Peyer's patch (tissue), 4 donors: ENCODE results near the gene CNOT10. TPM values are rescaled to one million over a fixed set of nuclear protein-coding genes. Genes with fewer than 3 reads are reported as not detected.
"Not testable (repeated sequence)": the region's sequence is repeated elsewhere in the genome, so short reads cannot be mapped to it uniquely, and the experiment has no call there.

Experiments used
- DNase-seq, 3 donors: peaks; one replicate each; pipeline ENCODE4 v3.0.0-alpha.2; 2017 to 2019
- H3K27ac ChIP-seq, 4 donors: fragments of 200-600 bp; sonication (generic); one replicate each; pipeline ENCODE4 v1.5.1; 2016 to 2019
- H3K27me3 ChIP-seq, 2 donors: fragments of 200-600 bp; sonication (generic); one replicate each; pipeline ENCODE4 v1.5.1; 2019
- H3K36me3 ChIP-seq, 3 donors: fragments of 200-600 bp; sonication (generic); one replicate each; pipeline ENCODE4 v1.5.1; 2016 to 2019
- H3K4me1 ChIP-seq, 4 donors: fragments of 200-600 bp; sonication (generic); one replicate each; pipeline ENCODE4 v1.5.1; 2016 to 2019
- H3K4me3 ChIP-seq, 4 donors: fragments of 200-600 bp; sonication (generic); 1 replicate in 3 of 4; 2 replicates in 1 of 4; pipeline ENCODE4 v1.5.1; 2016 to 2019; ENCODE audit warnings: mild to moderate bottlenecking in 1 of 4
- H3K9me3 ChIP-seq, 4 donors: fragments of 200-600 bp; sonication (generic); one replicate each; pipeline ENCODE4 v1.5.1; 2016 to 2019; ENCODE audit warnings: mild to moderate bottlenecking in 1 of 4
- POLR2A ChIP-seq, 2 donors: fragments of 450-650 bp; IDR thresholded peaks; one replicate each; pipeline ENCODE4 v1.5.1; 2017; ENCODE audit warnings: antibody characterized with exemption in 2 of 2, mild to moderate bottlenecking in 2 of 2, moderate library complexity in 2 of 2
- total RNA-seq, 4 donors: library from RNA; depleted of rRNA; stranded (reverse); fragments of >200 nt; gene quantifications; one replicate each; pipeline ENCODE4 v1.1.0, GENCODE V29; 2016
- TF ChIP-seq, protein P1 (sequence below), 6 experiments: fragments of 450-650 bp in 4 of 6; fragments of 200-600 bp in 2 of 6; sonication (generic) in 1 of 6; IDR thresholded peaks; one replicate each; pipeline ENCODE4 v1.5.1; 2017 to 2019; ENCODE audit warnings: antibody characterized with exemption in 6 of 6, mild to moderate bottlenecking in 3 of 6, moderate library complexity in 1 of 6

Gene CNOT10
- total RNA-seq, 4 donors from 2014 or later, result 22.8 to 46.3 (median 31.5) TPM

DNA sequence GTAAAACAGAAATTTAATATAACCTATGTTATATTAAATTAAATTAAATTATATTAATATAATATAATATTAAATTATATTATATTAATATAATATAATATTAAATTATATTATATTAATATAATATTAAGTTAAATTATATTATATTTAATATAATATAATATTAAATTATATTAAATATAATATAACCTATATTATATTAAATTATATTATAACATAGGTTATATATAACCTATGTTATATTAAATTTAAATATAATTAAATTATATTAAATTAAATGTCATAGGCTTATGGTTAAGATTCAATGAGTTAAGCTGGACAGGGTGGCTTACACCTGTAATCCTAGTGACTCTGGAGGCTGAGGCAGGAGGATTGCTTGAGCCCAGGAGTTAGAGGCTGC, 40.6 kb upstream of the CNOT10 start:
- Histone ChIP-seq H3K36me3 (no peaks in the 10 kb centered on the region), H3K4me1 (no peaks in the 10 kb centered on the region), H3K27me3 (no peaks in the 10 kb centered on the region), H3K9me3 (no peaks in the 10 kb centered on the region), H3K27ac (no peak overlapping the region), H3K4me3 (no peak overlapping the region)
- DNase-seq, result no peak
- no peak for TF ChIP-seq POLR2A (IDR thresholded peaks at IDR 0.05)
- TF ChIP-seq, protein P1, sequence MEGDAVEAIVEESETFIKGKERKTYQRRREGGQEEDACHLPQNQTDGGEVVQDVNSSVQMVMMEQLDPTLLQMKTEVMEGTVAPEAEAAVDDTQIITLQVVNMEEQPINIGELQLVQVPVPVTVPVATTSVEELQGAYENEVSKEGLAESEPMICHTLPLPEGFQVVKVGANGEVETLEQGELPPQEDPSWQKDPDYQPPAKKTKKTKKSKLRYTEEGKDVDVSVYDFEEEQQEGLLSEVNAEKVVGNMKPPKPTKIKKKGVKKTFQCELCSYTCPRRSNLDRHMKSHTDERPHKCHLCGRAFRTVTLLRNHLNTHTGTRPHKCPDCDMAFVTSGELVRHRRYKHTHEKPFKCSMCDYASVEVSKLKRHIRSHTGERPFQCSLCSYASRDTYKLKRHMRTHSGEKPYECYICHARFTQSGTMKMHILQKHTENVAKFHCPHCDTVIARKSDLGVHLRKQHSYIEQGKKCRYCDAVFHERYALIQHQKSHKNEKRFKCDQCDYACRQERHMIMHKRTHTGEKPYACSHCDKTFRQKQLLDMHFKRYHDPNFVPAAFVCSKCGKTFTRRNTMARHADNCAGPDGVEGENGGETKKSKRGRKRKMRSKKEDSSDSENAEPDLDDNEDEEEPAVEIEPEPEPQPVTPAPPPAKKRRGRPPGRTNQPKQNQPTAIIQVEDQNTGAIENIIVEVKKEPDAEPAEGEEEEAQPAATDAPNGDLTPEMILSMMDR (IDR thresholded peaks at IDR 0.05), result no peak

DNA sequence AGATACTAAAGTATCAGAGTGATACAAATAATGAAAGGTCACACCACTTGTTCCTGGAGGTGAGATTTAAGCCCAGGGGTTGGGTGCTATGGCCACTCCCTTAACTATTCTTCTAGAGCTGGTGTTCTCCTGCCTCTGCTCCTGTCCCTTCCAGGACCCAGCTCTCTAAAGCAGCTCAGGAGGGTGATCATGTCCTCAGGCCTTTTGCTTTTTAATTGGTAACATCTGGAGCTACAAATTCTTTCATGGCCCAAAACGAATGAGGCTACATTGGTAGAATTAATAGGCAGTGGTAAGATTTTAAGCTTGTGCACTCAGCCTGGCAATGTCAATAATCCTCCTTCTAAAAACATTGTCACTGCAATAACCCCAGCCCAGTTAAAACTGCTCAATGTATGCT, 38.2 kb upstream of the CNOT10 start:
- no peak for DNase-seq
- Histone ChIP-seq H3K4me1 (no peaks in the 10 kb centered on the region), H3K4me3 (no peak overlapping the region), H3K36me3 (no peaks in the 10 kb centered on the region), H3K27ac (no peak overlapping the region), H3K27me3 (no peaks in the 10 kb centered on the region), H3K9me3 (no peaks in the 10 kb centered on the region)
- TF ChIP-seq, protein P1 (IDR thresholded peaks at IDR 0.05), result no peak
- TF ChIP-seq POLR2A (IDR thresholded peaks at IDR 0.05), result no peak

DNA sequence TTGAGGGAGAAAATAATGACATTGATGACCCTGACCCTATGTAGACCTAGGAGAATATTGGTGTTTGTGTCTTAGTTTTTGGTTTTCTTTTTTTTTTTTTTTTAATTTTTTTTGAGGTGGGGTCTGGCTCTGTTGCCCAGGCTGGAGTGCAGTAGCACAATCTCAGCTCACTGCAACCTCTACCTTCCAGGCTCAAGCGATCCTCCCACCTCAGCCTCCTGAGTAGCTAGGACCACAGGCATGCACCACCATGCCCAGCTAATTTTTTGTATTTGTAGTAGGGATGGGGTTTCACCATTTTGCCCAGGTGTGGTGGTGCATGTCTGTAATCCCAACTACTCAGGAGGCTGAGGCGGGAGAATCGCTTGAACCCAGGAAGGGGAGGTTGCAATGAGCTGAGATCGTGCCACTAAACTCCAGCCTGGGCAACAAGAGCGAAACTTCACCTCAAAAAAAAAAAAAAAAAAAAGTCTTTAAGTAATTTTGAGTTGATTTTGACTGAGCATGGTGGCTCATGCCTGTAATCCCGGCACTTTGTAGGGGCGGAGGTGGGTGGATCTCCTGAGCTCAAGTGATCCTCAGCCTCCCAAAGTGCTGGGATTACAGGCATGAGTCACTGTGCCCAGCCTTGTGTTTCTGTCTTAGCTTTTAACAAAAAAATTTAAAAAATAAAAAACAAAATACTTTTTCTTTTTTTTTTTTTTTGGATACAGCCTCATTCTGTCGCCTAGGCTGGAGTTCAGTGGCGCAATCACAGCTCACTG, 32.5 kb upstream of the CNOT10 start:
- not testable (repeated sequence) for H3K4me1 ChIP-seq, H3K36me3 ChIP-seq

DNA sequence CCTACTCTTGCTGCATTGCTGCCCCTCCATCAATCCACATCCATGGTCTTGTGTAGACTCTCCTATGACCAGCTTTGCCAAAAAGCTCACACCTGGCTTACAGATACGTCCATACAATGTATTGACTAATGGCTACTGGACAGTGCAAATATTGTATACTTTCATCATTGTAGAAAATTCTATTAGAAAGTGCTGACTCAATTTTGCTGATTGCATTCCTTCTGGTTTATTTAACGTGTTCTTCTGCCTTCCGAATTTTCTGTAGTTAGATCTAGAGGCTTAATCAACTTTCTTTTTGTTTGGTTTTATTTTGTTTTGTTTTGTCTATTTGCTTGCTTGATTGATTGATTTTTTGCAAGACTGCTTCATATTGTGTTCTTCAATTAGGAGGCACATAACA, 29.8 kb upstream of the CNOT10 start:
- TF ChIP-seq, protein P1 (IDR thresholded peaks at IDR 0.05), result no peak
- no peak for TF ChIP-seq POLR2A (IDR thresholded peaks at IDR 0.05)
- no peaks in the 10 kb centered on the region for H3K36me3 ChIP-seq
- no peak overlapping the region for H3K27ac ChIP-seq
- H3K4me3 ChIP-seq, result no peak overlapping the region
- no peak for DNase-seq
- no peaks in the 10 kb centered on the region for H3K4me1 ChIP-seq
- no peaks in the 10 kb centered on the region for H3K27me3 ChIP-seq
- no peaks in the 10 kb centered on the region for H3K9me3 ChIP-seq

More for the DNA sequence above, 32.5 kb upstream of the CNOT10 start:
- H3K4me3 ChIP-seq, H3K27ac ChIP-seq, H3K27me3 ChIP-seq, H3K9me3 ChIP-seq, DNase-seq: not testable (repeated sequence)

DNA sequence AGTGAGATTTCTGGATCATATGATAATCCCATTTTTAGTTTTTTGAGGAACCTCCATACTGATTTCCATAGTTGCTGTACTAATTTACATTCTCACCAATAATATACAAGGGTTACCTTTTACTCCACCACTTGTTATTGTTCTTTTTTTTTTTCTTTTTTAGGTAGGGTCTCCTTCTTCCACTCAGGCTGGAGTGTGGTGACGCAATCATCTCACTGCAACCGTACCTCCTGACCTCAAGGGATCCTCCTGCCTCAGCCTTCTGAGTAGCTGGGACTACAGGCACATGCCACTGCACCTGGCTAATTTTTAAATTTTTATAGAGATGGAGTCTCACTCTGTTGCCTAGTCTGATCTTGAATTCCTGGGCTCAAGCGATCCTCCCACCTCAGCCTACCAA, 24.4 kb upstream of the CNOT10 start:
- Histone ChIP-seq H3K4me3 (no peak overlapping the region), H3K4me1 (no peaks in the 10 kb centered on the region), H3K36me3 (no peaks in the 10 kb centered on the region), H3K9me3 (no peaks in the 10 kb centered on the region), H3K27me3 (no peaks in the 10 kb centered on the region), H3K27ac (no peak overlapping the region)
- no peak for DNase-seq
- TF ChIP-seq, protein P1 (IDR thresholded peaks at IDR 0.05), result no peak
- TF ChIP-seq POLR2A (IDR thresholded peaks at IDR 0.05), result no peak

DNA sequence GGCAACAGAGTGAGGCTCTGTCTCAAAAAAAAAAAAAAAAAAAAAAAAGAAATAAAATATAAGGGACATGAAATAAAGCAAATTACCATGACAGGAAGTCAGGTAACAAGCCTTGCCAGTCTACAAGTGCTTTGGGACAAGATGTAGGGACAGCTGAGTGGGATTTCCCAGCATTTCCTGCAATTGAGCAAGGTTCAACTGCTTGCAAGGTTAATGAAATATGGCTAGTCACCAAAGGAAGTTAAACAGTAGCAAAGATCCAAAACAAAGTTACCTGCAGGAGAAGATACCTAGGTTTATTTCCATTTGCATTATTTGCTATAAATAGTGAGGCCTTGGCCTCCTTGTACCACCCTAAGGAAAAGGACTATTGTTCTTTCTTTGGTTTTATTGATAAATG, 22.3 kb upstream of the CNOT10 start:
- no peak for DNase-seq
- TF ChIP-seq, protein P1 (IDR thresholded peaks at IDR 0.05), result no peak
- TF ChIP-seq POLR2A (IDR thresholded peaks at IDR 0.05), result no peak
- Histone ChIP-seq H3K4me1 (no peaks in the 10 kb centered on the region), H3K9me3 (no peaks in the 10 kb centered on the region), H3K27me3 (no peaks in the 10 kb centered on the region), H3K27ac (no peak overlapping the region), H3K36me3 (no peaks in the 10 kb centered on the region), H3K4me3 (no peak overlapping the region)
